ENCODE data around the gene OR3A2. TPM values are rescaled to one million over a fixed set of nuclear protein-coding genes. Genes with fewer than 3 reads are reported as not detected.
A peak's percentile ranks its signal among the peaks of the same experiment; 100 is the strongest.
"Not testable (repeated sequence)": the region's sequence is repeated elsewhere in the genome, so short reads cannot be mapped to it uniquely, and the experiment has no call there.

OR3A2 gene
- not detected in 2 replicates for total RNA-seq (2014; rRNA removed; shearing (Covaris generic); ENCODE audit: low replicate concordance)

DNA sequence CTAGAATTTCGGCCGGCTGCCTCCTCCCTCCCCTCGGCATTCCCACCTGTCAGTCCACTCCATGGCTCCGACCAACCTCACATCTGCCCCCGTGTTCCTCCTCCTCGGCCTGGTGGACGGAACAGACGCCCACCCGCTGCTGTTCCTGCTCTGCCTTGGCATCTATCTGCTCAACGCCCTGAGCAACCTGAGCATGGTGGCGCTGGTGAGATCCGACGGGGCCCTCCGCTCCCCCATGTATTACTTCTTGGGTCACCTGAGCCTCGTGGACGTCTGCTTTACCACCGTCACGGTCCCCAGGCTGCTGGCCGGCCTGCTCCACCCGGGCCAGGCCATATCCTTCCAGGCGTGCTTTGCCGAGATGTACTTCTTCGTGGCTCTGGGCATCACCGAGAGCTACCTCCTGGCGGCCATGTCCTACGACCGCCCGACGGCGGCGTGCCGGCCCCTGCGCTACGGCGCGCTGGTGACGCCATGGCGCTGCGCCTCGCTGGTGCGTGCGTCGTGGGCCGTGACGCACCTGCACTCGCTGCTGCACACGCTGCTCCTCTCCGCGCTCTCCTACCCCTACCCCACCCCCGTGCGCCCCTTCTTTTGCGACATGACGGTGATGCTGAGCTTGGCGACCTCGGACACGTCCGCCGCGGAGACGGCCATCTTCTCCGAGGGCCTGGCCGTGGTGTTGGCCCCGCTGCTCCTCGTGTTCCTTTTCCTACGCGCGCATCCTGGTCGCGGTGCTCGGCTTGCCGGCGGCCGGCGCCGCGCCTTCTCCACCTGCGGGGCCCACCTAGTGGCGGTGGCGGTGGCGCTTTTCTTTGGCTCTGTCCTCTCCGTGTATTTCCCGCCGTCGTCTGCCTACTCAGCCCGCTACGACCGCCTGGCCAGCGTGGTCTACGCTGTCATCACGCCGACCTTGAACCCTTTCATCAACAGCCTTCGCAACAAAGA lies at the start of gene OR3A2:
Gene OR3A2, minus strand, starts transcription at position 440 of the 948 bp plus-strand sequence.
- H3K27me3 ChIP-seq: no peaks in the 10 kb centered on the region
- no peak for DNase-seq
- no peaks in the 10 kb centered on the region for H3K9me3 ChIP-seq
- no peaks in the 10 kb centered on the region for H3K36me3 ChIP-seq
- no peak within 1 kb of the TSS for H3K4me3 ChIP-seq

DNA sequence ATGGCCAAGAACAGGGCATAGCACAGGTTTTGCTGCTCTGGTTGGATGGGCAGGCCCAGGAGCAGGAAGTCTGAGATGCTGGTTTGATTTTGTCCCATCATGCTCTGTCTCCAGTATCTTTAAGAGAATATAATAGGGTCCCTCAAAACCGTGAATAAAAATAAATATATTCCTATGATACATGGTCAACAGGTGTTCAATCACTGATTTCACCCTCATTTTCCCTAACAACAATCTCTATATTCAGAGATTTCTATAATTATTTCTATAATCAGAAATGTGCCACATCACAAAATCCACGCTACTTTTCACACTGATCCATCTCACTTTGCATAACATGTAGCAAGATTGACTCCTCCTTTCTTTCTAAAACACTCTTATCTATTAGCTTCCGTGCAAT lies 47.6 kb upstream of the OR3A2 start, which contains the start of gene OR1E2:
Gene OR1E2, minus strand, starts transcription at position 101 of the 400 bp plus-strand sequence. Its CDS starts 0 bp downstream, at position 101.
- no peak within 1 kb of the TSS for H3K4me3 ChIP-seq
- no peaks in the 10 kb centered on the region for H3K27me3 ChIP-seq
- no peaks in the 10 kb centered on the region for H3K9me3 ChIP-seq
- DNase-seq: no peak
- H3K36me3 ChIP-seq: no peaks in the 10 kb centered on the region

DNA sequence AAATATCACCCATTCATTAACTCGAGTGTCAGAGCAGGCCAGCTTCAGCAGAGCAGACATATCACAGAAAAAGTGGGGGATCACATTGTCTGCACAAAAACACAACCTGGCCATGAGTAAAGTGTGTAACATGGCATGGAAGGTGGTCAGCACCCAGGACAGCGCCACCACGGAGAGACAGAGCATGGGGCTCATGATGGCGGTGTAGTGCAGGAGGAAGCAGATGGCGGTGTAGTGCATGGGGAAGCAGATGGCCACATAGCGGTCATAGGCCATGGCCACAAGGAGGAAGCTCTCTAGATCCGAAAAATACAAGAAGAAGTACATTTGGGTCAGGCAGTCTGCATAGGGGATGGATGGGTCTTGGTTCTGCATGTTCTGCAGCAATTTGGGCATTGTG lies 47.1 kb upstream of the OR3A2 start:
- H3K27me3 ChIP-seq, H3K36me3 ChIP-seq, H3K9me3 ChIP-seq, H3K4me3 ChIP-seq: not testable (repeated sequence)
- DNase-seq: peak; percentile 6

DNA sequence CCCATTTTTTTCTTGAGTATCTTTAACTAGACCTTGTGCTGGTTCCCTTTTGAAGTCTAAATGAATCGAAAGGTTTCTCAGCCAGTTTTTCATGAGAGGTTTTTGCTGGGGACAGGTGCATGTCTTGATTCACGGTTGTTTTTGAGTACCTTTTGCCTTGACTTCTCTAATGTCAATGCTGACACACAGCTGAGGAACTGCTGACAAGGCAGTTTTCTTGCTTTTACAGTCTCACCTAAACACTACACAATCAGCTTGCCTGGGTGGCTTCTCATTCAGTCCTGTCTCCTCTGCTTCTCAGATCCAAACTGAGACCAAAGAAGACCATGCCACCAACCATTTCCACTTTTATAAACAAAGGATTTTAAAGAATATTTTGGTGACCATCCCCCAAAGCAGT lies 32.1 kb upstream of the OR3A2 start:
- no peak for DNase-seq
- no peaks in the 10 kb centered on the region for H3K36me3 ChIP-seq
- H3K4me3 ChIP-seq: no peak overlapping the region
- no peaks in the 10 kb centered on the region for H3K27me3 ChIP-seq
- no peaks in the 10 kb centered on the region for H3K9me3 ChIP-seq

DNA sequence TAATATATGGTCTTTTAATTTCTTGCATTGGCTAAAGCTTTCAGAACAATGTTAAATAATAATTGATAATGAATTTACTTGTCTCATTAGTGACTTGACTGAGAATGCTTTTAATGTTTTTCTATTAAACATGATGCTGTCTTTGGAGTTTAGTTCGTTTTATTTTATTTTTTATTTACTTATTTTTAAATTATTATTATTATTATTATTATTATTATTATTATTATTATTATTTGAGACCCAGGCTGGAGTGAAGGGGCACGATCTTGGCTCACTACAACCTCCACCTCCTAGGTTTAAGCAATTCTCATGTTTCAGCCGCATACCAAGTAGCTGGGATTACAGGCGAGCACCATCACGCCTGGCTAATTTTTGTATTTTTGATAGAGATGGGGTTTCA lies 29.5 kb upstream of the OR3A2 start:
- Histone ChIP-seq H3K36me3 (no peaks in the 10 kb centered on the region), H3K27me3 (no peaks in the 10 kb centered on the region), H3K4me3 (no peak overlapping the region), H3K9me3 (no peaks in the 10 kb centered on the region)
- no peak for DNase-seq

DNA sequence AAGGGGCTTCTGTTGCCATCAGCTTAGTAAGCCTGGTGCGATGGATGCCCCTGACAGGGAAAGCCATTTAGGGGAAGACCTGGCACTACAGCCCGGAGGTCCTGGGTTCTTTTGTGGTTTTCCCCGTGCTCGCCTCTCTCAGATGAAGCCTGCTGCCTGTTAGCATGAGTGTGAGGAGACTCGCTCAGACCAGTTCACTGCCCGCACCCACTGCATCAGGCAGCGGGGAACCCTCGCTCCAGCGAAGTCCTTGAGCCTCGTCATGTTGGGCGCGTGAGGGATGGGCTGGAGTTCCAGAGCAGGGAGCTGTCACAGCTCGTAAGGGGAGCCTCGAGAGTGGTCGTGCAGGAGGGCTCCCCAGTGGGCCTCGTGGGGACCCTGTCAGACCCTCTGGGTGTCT lies 26.1 kb upstream of the OR3A2 start:
- not testable (repeated sequence) for H3K27me3 ChIP-seq, H3K4me3 ChIP-seq, DNase-seq, H3K36me3 ChIP-seq, H3K9me3 ChIP-seq

DNA sequence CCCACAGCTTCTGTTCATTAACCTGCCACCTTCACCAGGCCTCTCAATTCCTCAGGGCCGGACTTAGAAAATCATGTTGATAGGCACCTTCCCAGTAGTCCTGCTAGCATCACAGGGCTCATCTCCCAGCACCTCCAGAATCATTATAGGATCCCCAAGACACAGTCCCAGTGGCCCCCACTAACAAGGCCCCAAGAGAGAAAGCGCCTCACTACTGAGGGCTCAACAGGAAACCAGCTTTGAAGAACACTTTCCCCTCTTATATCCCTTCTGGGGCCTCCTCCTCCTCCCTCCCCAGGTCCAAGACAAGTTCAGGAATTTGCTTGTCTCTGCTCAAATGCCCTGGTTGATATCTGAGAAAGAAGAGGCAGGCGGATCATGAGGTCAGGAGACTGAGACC lies 25.0 kb upstream of the OR3A2 start, which contains the start of gene OR3A3:
Gene OR3A3, plus strand, starts transcription at position 301 of the 400 bp plus-strand sequence.
- Histone ChIP-seq H3K4me3 (no peak within 1 kb of the TSS), H3K36me3 (no peaks in the 10 kb centered on the region), H3K27me3 (no peaks in the 10 kb centered on the region), H3K9me3 (no peaks in the 10 kb centered on the region)
- DNase-seq: no peak

DNA sequence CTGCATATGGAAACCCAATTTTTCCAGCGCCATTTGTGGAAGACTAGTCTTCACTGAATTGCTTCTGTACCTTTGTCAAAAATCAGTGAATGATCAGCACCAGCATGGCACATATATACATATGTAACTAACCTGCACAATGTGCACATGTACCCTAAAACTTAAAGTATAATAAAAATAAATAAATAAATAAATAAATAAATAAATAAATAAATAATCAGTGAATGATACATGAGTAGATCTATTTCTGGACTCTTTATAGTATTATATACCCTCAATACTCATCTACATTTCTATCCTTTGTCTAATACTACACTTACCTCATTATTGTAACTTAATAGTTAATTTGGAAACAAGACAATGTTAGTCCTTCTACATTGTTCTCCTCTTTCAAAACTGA lies 17.7 kb upstream of the OR3A2 start:
- not testable (repeated sequence) for H3K27me3 ChIP-seq, H3K9me3 ChIP-seq, H3K36me3 ChIP-seq, DNase-seq, H3K4me3 ChIP-seq

DNA sequence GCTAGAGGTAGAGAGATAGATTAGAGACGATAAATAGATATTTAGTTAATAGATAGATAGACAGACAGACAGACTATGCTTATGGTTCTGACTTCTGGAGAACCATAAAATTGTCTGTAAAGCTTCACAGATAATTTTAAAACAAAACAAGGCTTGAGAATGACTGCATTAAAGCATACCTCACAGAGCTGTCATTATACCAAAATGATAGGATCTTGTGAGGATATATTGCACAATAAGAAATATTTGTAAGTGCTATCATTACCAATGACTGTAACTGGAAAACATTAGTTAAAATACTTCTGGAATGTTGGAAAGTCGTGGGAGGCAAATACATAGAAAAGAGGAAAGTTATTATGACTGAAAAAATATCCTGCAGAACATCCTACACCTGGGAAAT lies 15.7 kb upstream of the OR3A2 start:
- Histone ChIP-seq H3K4me3 (no peak overlapping the region), H3K27me3 (no peaks in the 10 kb centered on the region), H3K9me3 (no peaks in the 10 kb centered on the region), H3K36me3 (no peaks in the 10 kb centered on the region)
- no peak for DNase-seq

DNA sequence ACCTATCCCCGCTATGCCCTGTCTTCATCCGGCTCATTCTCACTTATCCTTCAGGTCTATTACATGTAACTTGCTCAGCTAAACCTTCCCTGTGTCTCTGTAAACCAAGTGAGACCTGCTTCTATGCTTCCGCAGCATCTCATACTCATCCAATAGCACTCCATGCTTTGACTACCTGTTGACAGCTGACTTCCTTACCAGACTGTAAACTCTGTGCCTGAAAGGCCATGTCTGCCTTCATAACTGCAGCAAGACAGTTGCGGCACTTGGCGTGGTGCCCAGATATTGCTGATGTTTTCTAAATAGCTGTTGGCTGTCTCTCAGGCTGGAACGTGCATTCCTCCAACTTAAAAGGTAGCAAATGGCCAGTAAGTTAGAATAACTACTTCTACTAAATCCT lies 13.9 kb upstream of the OR3A2 start:
- H3K9me3 ChIP-seq: no peaks in the 10 kb centered on the region
- DNase-seq: no peak
- H3K27me3 ChIP-seq: no peaks in the 10 kb centered on the region
- no peak overlapping the region for H3K4me3 ChIP-seq
- H3K36me3 ChIP-seq: no peaks in the 10 kb centered on the region

DNA sequence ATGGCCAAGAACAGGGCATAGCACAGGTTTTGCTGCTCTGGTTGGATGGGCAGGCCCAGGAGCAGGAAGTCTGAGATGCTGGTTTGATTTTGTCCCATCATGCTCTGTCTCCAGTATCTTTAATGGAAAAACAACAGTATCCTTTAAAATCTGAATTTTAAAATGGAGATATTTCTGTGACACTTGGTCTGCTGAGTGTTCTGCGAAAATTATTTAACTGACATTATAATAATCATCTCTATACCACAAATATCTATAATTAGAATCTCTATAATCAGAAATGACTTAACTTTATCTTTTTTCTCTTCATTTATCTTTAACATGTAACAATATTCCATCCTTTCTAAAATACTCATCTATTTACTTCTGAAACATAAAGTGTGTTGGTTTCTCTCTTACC lies 12.2 kb upstream of the OR3A2 start, which contains the start of gene OR1E1:
Gene OR1E1, minus strand, starts transcription at position 101 of the 400 bp plus-strand sequence. Its CDS starts 0 bp downstream, at position 101.
- Histone ChIP-seq H3K9me3 (no peaks in the 10 kb centered on the region), H3K36me3 (no peaks in the 10 kb centered on the region), H3K4me3 (no peak within 1 kb of the TSS), H3K27me3 (no peaks in the 10 kb centered on the region)
- DNase-seq: no peak

DNA sequence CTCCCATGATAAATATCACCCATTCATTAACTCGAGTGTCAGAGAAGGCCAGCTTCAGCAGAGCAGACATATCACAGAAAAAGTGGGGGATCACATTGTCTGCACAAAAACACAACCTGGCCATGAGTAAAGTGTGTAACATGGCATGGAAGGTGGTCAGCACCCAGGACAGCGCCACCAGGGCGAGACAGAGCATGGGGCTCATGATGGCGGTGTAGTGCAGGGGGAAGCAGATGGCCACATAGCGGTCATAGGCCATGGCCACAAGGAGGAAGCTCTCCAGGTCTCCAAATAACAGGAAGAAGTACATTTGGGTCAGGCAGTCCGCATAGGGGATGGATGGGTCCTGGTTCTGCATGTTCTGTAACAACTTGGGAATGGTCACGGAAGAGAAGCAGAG lies 11.7 kb upstream of the OR3A2 start:
- H3K9me3 ChIP-seq, H3K4me3 ChIP-seq, H3K27me3 ChIP-seq, H3K36me3 ChIP-seq: not testable (repeated sequence)
- DNase-seq: peak; percentile 3

DNA sequence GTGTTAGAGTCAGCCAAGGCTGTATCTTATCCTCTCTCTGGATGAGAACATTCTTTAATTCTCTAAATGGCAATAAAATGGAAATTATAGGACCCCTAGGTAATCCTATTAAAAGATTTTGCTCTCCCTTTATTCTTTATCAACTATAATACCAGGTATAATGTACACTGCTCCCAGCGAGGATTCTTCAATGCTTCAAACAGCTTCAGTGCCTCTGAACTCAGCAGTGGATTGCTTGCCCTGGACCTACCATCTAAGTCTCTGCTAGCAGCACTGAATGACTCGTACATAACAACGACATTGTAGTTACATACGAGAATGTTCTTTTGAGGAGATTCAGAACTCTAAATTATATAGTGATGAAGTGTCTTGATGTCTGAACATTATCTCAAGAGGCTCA lies 3.7 kb upstream of the OR3A2 start:
- no peaks in the 10 kb centered on the region for H3K27me3 ChIP-seq
- no peaks in the 10 kb centered on the region for H3K36me3 ChIP-seq
- DNase-seq: no peak
- no peaks in the 10 kb centered on the region for H3K9me3 ChIP-seq
- H3K4me3 ChIP-seq: no peak overlapping the region

DNA sequence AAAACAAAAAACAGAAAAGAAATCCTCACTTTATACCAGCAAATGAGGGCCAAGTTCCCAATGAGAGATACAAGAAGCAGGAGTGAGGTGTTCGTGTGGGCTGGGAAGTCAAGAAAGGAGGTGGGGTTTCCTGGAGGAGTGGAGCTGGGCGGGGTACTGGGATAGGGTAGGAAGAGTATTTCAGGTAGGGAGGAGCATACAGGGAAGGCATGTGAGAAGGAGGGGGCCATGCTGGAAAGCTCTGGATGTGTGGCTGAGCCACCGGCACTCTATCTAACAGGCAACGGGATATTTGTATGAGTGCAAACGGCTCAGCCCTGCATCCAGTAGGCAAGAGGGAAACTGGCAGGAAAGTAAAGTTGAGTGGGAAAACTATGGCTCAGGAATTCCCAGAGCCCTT lies 4.2 kb downstream of the OR3A2 start:
- no peak for DNase-seq
- H3K4me3 ChIP-seq: no peak overlapping the region
- no peaks in the 10 kb centered on the region for H3K36me3 ChIP-seq
- no peaks in the 10 kb centered on the region for H3K27me3 ChIP-seq
- no peaks in the 10 kb centered on the region for H3K9me3 ChIP-seq

DNA sequence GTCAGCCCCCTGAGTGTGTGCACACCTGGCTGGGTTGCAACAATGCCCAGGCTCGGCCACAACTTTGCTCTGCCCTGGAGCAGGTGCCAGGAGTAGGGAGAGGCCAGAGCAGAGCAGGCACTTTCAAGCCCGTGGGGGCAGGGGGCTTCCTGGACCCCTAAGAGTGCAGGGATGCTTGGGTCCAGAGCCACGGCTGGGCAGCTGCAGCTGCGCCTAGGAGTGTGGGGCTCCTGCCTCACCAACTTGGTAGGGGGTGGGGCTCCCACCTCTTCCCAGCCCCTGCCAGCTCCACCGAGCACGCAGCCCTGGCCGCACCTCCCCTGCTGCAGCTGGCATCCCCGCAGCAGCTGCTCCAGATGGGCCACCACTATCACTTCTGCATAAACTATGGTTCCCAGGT lies 7.8 kb downstream of the OR3A2 start:
- no peak overlapping the region for H3K4me3 ChIP-seq
- no peaks in the 10 kb centered on the region for H3K27me3 ChIP-seq
- no peaks in the 10 kb centered on the region for H3K9me3 ChIP-seq
- no peaks in the 10 kb centered on the region for H3K36me3 ChIP-seq
- DNase-seq: no peak

DNA sequence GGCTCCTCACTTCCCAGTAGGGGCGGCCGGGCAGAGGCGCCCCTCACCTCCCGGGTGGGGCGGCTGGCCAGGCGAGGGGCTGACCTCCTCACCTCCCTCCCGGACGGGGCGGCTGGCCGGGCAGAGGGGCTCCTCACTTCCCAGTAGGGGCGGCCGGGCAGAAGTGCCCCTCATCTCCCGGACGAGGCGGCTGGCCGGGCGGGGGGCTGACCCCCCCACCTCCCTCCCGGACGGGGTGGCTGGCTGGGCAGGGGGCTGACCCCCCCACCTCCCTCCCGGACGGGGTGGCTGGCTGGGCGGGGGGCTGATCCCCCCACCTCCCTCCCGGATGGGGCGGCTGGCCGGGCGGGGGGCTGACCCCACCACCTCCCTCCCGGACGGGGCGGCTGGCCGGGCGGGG lies 14.9 kb downstream of the OR3A2 start:
- not testable (repeated sequence) for H3K4me3 ChIP-seq, DNase-seq, H3K36me3 ChIP-seq, H3K9me3 ChIP-seq, H3K27me3 ChIP-seq

DNA sequence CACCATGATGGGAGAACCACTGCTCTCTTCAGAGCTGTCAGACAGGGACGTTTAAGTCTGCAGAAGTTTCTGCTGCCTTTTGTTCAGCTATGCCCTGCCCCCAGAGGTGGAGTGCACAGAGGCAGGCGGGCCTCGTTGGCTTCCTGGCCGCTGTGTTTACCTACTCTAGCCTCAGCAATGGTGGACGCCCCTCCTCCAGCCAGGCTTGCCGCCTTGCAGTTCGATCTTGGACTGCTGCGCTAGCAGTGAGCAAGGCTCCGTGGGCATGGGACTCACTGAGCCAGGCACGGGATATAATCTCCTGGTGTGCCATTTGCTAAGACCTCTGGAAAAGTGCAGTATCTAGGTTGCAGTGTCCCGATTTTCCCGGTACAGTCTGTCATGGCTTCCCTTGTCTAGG lies 43.3 kb downstream of the OR3A2 start:
- H3K9me3 ChIP-seq, DNase-seq, H3K27me3 ChIP-seq, H3K36me3 ChIP-seq, H3K4me3 ChIP-seq: not testable (repeated sequence)

DNA sequence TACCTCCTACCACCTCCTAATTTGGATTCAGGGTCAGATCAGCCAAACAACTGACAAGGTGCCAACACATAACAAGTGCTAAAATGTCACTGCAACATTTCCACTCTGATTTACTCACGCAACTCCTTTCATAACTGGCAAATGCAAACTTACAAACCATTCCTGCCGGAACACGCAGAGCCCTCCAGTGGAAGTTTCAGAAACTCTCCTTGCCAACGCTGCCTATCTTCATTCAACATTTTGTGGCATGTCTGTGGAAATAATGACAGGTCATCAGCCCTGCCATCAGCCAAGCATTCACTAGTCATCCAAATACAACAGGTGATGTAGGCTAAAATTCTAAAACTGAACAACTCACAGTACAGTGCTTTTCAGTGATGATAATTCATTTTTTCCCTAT lies 50.2 kb downstream of the OR3A2 start:
- no peak overlapping the region for H3K4me3 ChIP-seq
- H3K36me3 ChIP-seq: no peaks in the 10 kb centered on the region
- no peak for DNase-seq
- H3K9me3 ChIP-seq: no peaks in the 10 kb centered on the region
- H3K27me3 ChIP-seq: no peaks in the 10 kb centered on the region
